Measurements from ENCODE around the gene EGFLAM. TPM values are rescaled to one million over a fixed set of nuclear protein-coding genes. Genes with fewer than 3 reads are reported as not detected.

Gene EGFLAM
- total and polyA plus RNA-seq, 10 of the 15 experiments (the other 5 are each of a cell fraction or from before 2014, with no cell fraction given), result 0.37 TPM; not detected in 9

DNA sequence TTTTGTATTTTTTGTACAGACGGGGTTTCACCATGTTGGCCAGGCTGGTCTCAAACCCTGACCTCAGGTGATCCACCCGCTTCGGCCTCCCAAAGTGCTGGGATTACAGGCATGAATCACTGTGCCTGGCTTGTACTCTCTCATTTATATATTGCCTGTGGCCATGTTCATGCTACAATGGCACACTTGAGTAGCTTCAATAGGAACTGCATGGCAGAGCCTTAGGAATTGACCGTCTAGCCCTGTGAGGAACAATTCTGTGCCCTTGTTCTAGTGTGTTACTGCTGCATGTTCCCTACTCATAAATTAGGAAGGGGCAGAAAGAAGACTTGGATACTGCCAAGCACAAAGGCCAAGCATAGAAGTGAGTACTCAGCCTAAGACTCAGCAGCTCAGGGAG is 193.8 kb downstream of the EGFLAM start:
- Histone ChIP-seq H3K27ac (ENCODE audit: control insufficient read depth, insufficient read depth) (no peak overlapping the region), H4K20me1 (ENCODE audit: control insufficient read depth, insufficient read depth) (no peaks in the 10 kb centered on the region), H3K79me2 (ENCODE audit: control insufficient read depth, insufficient read depth, low read length) (no peaks in the 10 kb centered on the region), H3K9ac (ENCODE audit: control insufficient read depth, insufficient read depth, low read length) (no peak overlapping the region), H3K27me3 (replicated peaks in 1 of 2; ENCODE audit: control insufficient read depth in 2 of 2, insufficient read depth in 2 of 2, low read length in 1 of 2) (peaks cover 0 to 15% of the 10 kb centered on the region in 2 experiments), H3K4me2 (ENCODE audit: control insufficient read depth, insufficient read depth) (no peak overlapping the region), H3K36me3 (ENCODE audit: control insufficient read depth in 2 of 2, insufficient read depth in 2 of 2, low read length in 1 of 2) (no peaks in the 10 kb centered on the region), H3K4me1 (ENCODE audit: control insufficient read depth, insufficient read depth, low read length) (peaks cover 16% of the 10 kb centered on the region), H2AFZ (ENCODE audit: control insufficient read depth, low read depth, low read length) (no peak overlapping the region), H3K4me3 (no peak overlapping the region), H3K9me3 (replicated peaks; ENCODE audit: control insufficient read depth, insufficient read depth, low read length) (peaks cover 2% of the 10 kb centered on the region; the same call in 2 of the 3 replicates)
- in situ Hi-C loops (cut with MboI) (no loop called here), intact Hi-C loops (cut with micrococcal nuclease; ENCODE audit: unreplicated experiment) (loop anchor here (10.0 kb wide), 1 partner anchor 623 kb away; the partner anchor contains the start of gene RICTOR)
- ChIA-PET SMC1A (ENCODE audit: uncharacterized antibody, unreplicated experiment) (interaction anchor here (1.1 to 4.7 kb wide), 2 partner anchors 8 to 10 kb away, joined by 3 to 19 read pairs; no protein-coding TSS in a partner anchor), CTCF (interaction anchor here (1.1 to 6.2 kb wide), 3 partner anchors 10 to 356 kb away, joined by 3 to 48 read pairs (median 7); no protein-coding TSS in a partner anchor), RAD21 (ENCODE audit: unreplicated experiment) (interaction anchor here (1.9 kb wide), 1 partner anchor 11 kb away, joined by 16 read pairs; no protein-coding TSS in a partner anchor), POLR2A (no interaction called here)
- 71% methylated on average over 4 of the region's 4 CpGs for WGBS (ENCODE audit: insufficient coverage, insufficient replicate concordance, low lambda C conversion rate, missing lambda C conversion rate)
- no peak for TF ChIP-seq TCF3 (IDR thresholded peaks at IDR 0.05; ENCODE audit: borderline replicate concordance, insufficient read depth, low read depth, low read length)
- TF ChIP-seq, protein P1, sequence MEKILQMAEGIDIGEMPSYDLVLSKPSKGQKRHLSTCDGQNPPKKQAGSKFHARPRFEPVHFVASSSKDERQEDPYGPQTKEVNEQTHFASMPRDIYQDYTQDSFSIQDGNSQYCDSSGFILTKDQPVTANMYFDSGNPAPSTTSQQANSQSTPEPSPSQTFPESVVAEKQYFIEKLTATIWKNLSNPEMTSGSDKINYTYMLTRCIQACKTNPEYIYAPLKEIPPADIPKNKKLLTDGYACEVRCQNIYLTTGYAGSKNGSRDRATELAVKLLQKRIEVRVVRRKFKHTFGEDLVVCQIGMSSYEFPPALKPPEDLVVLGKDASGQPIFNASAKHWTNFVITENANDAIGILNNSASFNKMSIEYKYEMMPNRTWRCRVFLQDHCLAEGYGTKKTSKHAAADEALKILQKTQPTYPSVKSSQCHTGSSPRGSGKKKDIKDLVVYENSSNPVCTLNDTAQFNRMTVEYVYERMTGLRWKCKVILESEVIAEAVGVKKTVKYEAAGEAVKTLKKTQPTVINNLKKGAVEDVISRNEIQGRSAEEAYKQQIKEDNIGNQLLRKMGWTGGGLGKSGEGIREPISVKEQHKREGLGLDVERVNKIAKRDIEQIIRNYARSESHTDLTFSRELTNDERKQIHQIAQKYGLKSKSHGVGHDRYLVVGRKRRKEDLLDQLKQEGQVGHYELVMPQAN (conservative IDR thresholded peaks at IDR 0.05), result no peak
- TF ChIP-seq IKZF1 (conservative IDR thresholded peaks at IDR 0.05), result no peak
- TF ChIP-seq SIX5 (IDR thresholded peaks at IDR 0.05; ENCODE audit: low read depth, low read length, severe bottlenecking), result no peak
- TF ChIP-seq, protein P2, sequence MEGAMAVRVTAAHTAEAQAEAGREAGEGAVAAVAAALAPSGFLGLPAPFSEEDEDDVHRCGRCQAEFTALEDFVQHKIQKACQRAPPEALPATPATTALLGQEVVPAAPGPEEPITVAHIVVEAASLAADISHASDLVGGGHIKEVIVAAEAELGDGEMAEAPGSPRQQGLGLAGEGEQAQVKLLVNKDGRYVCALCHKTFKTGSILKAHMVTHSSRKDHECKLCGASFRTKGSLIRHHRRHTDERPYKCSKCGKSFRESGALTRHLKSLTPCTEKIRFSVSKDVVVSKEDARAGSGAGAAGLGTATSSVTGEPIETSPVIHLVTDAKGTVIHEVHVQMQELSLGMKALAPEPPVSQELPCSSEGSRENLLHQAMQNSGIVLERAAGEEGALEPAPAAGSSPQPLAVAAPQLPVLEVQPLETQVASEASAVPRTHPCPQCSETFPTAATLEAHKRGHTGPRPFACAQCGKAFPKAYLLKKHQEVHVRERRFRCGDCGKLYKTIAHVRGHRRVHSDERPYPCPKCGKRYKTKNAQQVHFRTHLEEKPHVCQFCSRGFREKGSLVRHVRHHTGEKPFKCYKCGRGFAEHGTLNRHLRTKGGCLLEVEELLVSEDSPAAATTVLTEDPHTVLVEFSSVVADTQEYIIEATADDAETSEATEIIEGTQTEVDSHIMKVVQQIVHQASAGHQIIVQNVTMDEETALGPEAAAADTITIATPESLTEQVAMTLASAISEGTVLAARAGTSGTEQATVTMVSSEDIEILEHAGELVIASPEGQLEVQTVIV (IDR thresholded peaks at IDR 0.05; ENCODE audit: borderline replicate concordance, partially characterized antibody), result no peak
- no peak for TF ChIP-seq SRF (IDR thresholded peaks at IDR 0.05; ENCODE audit: low read depth in 2 of 2, low read length in 2 of 2)
- TF ChIP-seq MEF2B (IDR thresholded peaks at IDR 0.05; ENCODE audit: partially characterized antibody, poor library complexity, severe bottlenecking), result no peak
- ATAC-seq (no peak), FAIRE-seq (no peak), DNase-seq (ENCODE audit: low read depth, low spot score) (no peak)
- no TSS peak for BruUV-seq (replicated peaks)

Measured in GM12878 (cell line).